Spinal cord (tissue), 10 donors: Measurements from ENCODE around the gene HILPDA. TPM values are rescaled to one million over a fixed set of nuclear protein-coding genes. Genes with fewer than 3 reads are reported as not detected.
"Not testable (repeated sequence)": the region's sequence is repeated elsewhere in the genome, so short reads cannot be mapped to it uniquely, and the experiment has no call there.

Experiments used
- DNase-seq, 6 donors: peaks; one replicate each; pipeline versions ENCODE4 v3.0.0 to v3.0.0-alpha.2; 2013 to 2015; ENCODE audit warnings: low spot score in 6 of 6, low read depth in 4 of 6
- H3K27ac ChIP-seq: one replicate; pipeline ENCODE4 v1.5.1; 2013; ENCODE audit warnings: low read depth, low read length, control low read depth
- H3K27me3 ChIP-seq: one replicate; pipeline ENCODE4 v1.6.1; 2013; ENCODE audit warnings: low read length; ENCODE audit not compliant: control insufficient read depth, insufficient read depth
- H3K36me3 ChIP-seq: one replicate; pipeline ENCODE4 v1.6.1; 2013; ENCODE audit warnings: low read length; ENCODE audit not compliant: control insufficient read depth, insufficient read depth
- H3K4me1 ChIP-seq: one replicate; pipeline ENCODE4 v1.6.1; 2013; ENCODE audit warnings: low read length; ENCODE audit not compliant: control insufficient read depth, insufficient read depth
- H3K4me3 ChIP-seq: one replicate; pipeline ENCODE4 v1.5.1; 2013; ENCODE audit warnings: low read depth, low read length, control low read depth
- H3K9me3 ChIP-seq: one replicate; pipeline ENCODE4 v1.6.1; 2013; ENCODE audit warnings: low read length; ENCODE audit not compliant: control insufficient read depth, insufficient read depth
- WGBS: methylation state at CpG from one replicate; pipeline ENCODE4 v1.1.5; 2013; ENCODE audit warnings: missing lambda C conversion rate; ENCODE audit not compliant: insufficient coverage; 5-methylcytosine and 5-hydroxymethylcytosine counted together
- polyA plus RNA-seq, 2 donors: library from polyadenylated mRNA; unstranded; fragments of 120-200 nt; gene quantifications; one replicate each; pipeline ENCODE4 v1.2.1, GENCODE V29; 2013; ENCODE audit not compliant: insufficient read length in 2 of 2
- total RNA-seq, 2 donors: library from RNA; depleted of rRNA in 1 of 2; stranded (reverse); fragments of 120-200 nt in 1 of 2; fragments of >200 nt in 1 of 2; gene quantifications; one replicate each; pipeline versions ENCODE4 v1.2.3 to v1.2.4, GENCODE V29; 2013 to 2014
- donor health status: healthy.

The HILPDA gene
- total and polyA plus RNA-seq, 4 donors, result 14.4 to 62.1 (median 27.3) TPM

- Histone ChIP-seq H3K27me3 (no peaks in the 10 kb centered on the region), H3K36me3 (no peaks in the 10 kb centered on the region), H3K9me3 (no peaks in the 10 kb centered on the region), H3K4me1 (peaks cover 13% of the 10 kb centered on the region), H3K27ac (no peak overlapping the region), H3K4me3 (no peak overlapping the region)
- no peak for DNase-seq
- WGBS, result no CpG with 5 or more reads among the region's 4 CpGs
Measured at GRCh38 chr7:128447941-128448564, 7.6 kb upstream of the HILPDA start.

GRCh38 chr7:128448751-128449302 lies 6.9 kb upstream of the HILPDA start:
- Histone ChIP-seq H3K36me3 (no peaks in the 10 kb centered on the region), H3K4me3 (no peak overlapping the region), H3K9me3 (no peaks in the 10 kb centered on the region), H3K4me1 (peaks cover 13% of the 10 kb centered on the region), H3K27ac (no peak overlapping the region), H3K27me3 (no peaks in the 10 kb centered on the region)
- DNase-seq, result no peak
- 100% methylated on average over 2 of the region's 6 CpGs for WGBS

GRCh38 chr7:128450409-128450808 lies 5.3 kb upstream of the HILPDA start:
- Histone ChIP-seq H3K27me3 (no peaks in the 10 kb centered on the region), H3K9me3 (no peaks in the 10 kb centered on the region), H3K4me1 (peaks cover 28% of the 10 kb centered on the region), H3K4me3 (no peak overlapping the region), H3K27ac (no peak overlapping the region), H3K36me3 (no peaks in the 10 kb centered on the region)
- 50% methylated on average over 1 of the region's 4 CpGs for WGBS
- no peak for DNase-seq

GRCh38 chr7:128450913-128451312 lies 4.8 kb upstream of the HILPDA start:
- Histone ChIP-seq H3K4me1 (peaks cover 27% of the 10 kb centered on the region), H3K27me3 (no peaks in the 10 kb centered on the region), H3K4me3 (no peak overlapping the region), H3K36me3 (no peaks in the 10 kb centered on the region), H3K27ac (no peak overlapping the region), H3K9me3 (no peaks in the 10 kb centered on the region)
- DNase-seq, result no peak
- WGBS, result no CpG with 5 or more reads among the region's 5 CpGs

- H3K4me1 ChIP-seq, result peaks cover 30% of the 10 kb centered on the region
- DNase-seq, result no peak
- no peaks in the 10 kb centered on the region for H3K27me3 ChIP-seq
- no peak overlapping the region for H3K4me3 ChIP-seq
- H3K36me3 ChIP-seq, result peaks cover 3% of the 10 kb centered on the region
- WGBS, result no CpG with 5 or more reads among the region's 1 CpG
- H3K9me3 ChIP-seq, result no peaks in the 10 kb centered on the region
- no peak overlapping the region for H3K27ac ChIP-seq
Measured at GRCh38 chr7:128452552-128452951, 3.1 kb upstream of the HILPDA start.

GRCh38 chr7:128453836-128454804 lies 1.6 kb upstream of the HILPDA start:
- Histone ChIP-seq H3K4me1 (peaks cover 30% of the 10 kb centered on the region), H3K27me3 (no peaks in the 10 kb centered on the region), H3K9me3 (no peaks in the 10 kb centered on the region), H3K36me3 (peaks cover 6% of the 10 kb centered on the region), H3K27ac (peak overlapping the region; percentile 96), H3K4me3 (peak overlapping the region; percentile 16)
- 11% methylated on average over 18 of the region's 23 CpGs for WGBS
- peak in 5 of 6 donors; percentile 35 to 92 (median 61) for DNase-seq

GRCh38 chr7:128454808-128455542 lies 703 bp upstream of the HILPDA start:
- peaks cover 30% of the 10 kb centered on the region for H3K4me1 ChIP-seq
- H3K27ac ChIP-seq, result peak overlapping the region; percentile 96
- peaks cover 6% of the 10 kb centered on the region for H3K36me3 ChIP-seq
- DNase-seq, result no peak
- peak overlapping the region; percentile 91 for H3K4me3 ChIP-seq
- H3K27me3 ChIP-seq, result no peaks in the 10 kb centered on the region
- WGBS, result 26% methylated on average over 15 of the region's 25 CpGs
- no peaks in the 10 kb centered on the region for H3K9me3 ChIP-seq

GRCh38 chr7:128456255-128456725 lies 612 bp downstream of the HILPDA start:
- H3K36me3 ChIP-seq, result peaks cover 6% of the 10 kb centered on the region
- 6% methylated on average over 3 of the region's 5 CpGs for WGBS
- peaks cover 26% of the 10 kb centered on the region for H3K4me1 ChIP-seq
- peak overlapping the region; percentile 96 for H3K27ac ChIP-seq
- peak overlapping the region; percentile 91 for H3K4me3 ChIP-seq
- H3K27me3 ChIP-seq, result no peaks in the 10 kb centered on the region
- DNase-seq, result no peak
- no peaks in the 10 kb centered on the region for H3K9me3 ChIP-seq

GRCh38 chr7:128457385-128457784 lies 1.7 kb downstream of the HILPDA start:
- H3K27me3 ChIP-seq, H3K36me3 ChIP-seq, H3K4me3 ChIP-seq, H3K27ac ChIP-seq, H3K9me3 ChIP-seq, DNase-seq: not testable (repeated sequence)
- peaks cover 26% of the 10 kb centered on the region for H3K4me1 ChIP-seq
- 82% methylated on average over 2 of the region's 6 CpGs for WGBS
